Epithelial cell of esophagus (primary cell): ENCODE measurements around the gene RAN.

Source experiments
- DNase-seq: peaks from one replicate; pipeline ENCODE4 v3.0.0; 2010; ENCODE audit warnings: low read depth
- H3K4me3 ChIP-seq: 2 replicates; pipeline ENCODE4 v1.5.1; 2011; ENCODE audit warnings: mild to moderate bottlenecking, low read length, control low read depth
- TF ChIP-seq, protein P1 (sequence below): IDR thresholded peaks from 2 replicates; pipeline ENCODE4 v1.5.1; 2011; ENCODE audit warnings: low read depth, mild to moderate bottlenecking, low read length, control low read depth, inconsistent platforms; ENCODE audit not compliant: insufficient read depth; ENCODE audit errors: missing control alignments

The RAN gene

DNA sequence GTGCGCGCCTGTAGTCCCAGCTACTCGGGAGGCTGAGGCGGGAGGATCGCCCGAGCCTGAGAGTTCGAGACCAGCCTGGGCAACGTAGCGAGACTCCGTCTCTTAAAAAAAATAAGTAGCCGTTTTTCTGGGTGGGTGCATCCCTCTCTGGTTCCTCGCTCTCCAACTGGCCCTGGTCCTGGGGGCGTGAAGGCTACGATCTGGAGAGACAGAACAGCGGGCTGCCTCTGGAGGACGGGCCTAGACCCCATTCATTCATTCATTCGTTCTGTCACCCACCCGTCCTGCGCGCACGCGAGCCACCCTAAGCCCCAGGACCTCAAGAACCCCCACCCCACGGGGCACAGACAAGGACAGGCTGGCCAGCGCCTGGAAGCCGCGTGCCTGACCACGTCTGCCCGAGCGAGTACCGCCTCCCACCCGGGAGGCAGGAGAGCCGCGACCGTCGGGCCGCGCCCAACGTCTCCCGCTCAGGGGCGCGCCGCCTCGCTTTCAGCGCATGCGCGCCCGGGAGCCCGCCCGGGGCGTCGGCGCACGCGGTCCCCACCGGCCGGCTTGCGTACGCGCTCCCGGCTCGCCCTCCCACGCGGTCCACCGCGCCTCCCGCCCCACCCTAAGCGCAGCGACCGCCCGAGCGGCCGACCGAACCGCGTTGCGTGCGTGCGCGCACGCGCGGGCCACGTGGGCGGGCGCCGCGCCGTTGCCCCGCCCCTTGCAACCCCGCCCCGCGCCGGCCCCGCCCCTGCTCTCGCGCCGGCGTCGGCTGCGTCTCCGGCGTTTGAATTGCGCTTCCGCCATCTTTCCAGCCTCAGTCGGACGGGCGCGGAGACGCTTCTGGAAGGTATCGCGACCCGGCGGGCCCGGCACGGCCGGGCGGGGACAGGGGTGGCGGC is at the start of gene RAN:
TSS of gene RAN (plus strand) at position 781 of the 893 bp plus-strand sequence. CDS start 528 bp downstream, outside the sequence.
- H3K4me3 ChIP-seq, result peak within 1 kb of the TSS; percentile 93
- DNase-seq, result peak; percentile 95

DNA sequence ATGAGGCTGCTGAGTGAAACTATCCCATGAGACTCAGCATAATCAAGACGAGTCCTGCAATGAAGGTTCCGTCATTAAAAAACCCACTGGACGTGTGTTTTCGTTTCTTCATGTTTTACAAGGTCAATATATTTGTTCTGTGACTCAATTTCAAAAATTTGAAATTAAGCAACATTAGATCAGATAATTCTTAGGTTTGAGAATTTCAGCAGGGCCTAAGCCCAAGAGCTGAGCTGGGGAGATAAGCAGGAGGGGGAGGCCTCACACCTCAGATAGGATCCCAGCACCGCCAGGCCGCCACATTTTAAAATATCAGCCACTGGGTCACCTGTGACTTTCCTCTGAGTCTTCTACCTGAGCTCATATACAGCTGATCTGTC is 46.1 kb upstream of the RAN start:
- TF ChIP-seq, protein P1, sequence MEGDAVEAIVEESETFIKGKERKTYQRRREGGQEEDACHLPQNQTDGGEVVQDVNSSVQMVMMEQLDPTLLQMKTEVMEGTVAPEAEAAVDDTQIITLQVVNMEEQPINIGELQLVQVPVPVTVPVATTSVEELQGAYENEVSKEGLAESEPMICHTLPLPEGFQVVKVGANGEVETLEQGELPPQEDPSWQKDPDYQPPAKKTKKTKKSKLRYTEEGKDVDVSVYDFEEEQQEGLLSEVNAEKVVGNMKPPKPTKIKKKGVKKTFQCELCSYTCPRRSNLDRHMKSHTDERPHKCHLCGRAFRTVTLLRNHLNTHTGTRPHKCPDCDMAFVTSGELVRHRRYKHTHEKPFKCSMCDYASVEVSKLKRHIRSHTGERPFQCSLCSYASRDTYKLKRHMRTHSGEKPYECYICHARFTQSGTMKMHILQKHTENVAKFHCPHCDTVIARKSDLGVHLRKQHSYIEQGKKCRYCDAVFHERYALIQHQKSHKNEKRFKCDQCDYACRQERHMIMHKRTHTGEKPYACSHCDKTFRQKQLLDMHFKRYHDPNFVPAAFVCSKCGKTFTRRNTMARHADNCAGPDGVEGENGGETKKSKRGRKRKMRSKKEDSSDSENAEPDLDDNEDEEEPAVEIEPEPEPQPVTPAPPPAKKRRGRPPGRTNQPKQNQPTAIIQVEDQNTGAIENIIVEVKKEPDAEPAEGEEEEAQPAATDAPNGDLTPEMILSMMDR, result no peak
- H3K4me3 ChIP-seq, result no peak overlapping the region
- DNase-seq, result no peak

More for the DNA sequence above, at the start of gene RAN:
- TF ChIP-seq, protein P1, result no peak

DNA sequence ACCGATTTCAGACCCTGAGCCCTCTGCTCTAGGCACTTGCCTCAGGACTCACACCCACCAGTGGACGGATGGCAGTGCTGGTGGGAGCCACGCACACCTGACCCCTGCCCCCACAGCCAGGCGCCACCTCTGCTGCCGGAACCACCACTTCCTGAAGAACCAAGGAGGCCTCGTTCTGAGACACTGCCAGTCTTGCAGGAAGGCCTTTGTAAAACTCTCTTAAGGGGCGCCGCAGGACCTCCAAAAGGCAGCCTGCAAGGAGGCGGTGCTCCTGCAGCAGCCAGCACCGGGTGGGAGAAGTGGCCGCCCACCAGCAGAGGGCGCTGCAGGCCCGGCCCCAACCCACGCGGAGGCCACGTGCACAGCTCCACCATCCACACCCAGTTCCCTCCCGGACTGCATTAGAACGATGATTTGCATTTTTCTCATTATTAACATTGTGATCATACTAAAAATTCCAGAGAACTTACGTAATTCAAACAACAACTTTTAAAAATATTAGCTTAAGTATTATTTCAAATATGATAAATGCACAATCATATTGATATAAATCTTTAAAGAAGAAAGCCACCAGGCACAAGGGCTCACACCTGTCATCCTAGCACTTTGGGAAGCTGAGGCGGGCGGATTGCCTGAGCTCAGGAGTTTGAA is 45.6 kb upstream of the RAN start:
- peak; percentile 45 for DNase-seq
- TF ChIP-seq, protein P1, result peak; percentile 49
- no peak overlapping the region for H3K4me3 ChIP-seq

DNA sequence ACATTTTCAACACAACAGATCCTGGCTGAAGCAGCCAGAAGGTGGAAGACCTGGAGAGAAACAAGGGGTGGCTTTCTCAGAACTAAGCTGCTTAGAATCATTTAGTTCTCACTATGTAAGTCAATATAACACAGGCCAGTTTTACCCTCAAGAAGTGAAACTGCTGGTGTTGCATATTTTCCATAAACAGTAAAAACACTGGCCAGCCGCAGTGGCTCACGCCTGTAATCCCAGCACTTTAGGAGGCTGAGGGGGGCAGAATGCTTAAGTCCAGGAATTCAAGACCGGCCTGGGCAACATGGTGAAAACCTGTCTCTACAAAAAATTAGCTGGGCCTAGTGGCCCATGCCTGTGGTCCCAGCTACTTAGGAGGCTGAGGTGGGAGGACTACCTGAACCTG is 44.4 kb upstream of the RAN start:
- no peak for DNase-seq
- H3K4me3 ChIP-seq, result no peak overlapping the region
- TF ChIP-seq, protein P1, result no peak

DNA sequence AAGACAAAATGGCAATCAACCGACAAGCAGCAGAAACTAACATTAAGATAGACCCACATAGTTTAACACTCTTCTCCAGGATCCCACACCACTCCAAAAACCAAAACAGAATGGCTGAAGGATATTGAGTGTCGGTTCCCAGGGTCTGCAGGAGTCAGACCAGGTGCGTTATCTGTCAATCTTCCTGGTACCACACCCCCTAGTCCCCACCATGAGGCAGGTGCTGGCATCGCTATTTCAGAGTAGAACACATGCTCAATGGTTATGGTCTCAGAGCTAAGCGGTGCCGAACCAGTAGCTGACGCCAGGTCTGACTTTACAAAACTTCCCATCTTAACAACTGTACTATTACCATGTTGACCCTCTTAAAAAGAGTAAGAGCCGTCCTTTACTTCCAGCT is 43.0 kb upstream of the RAN start:
- H3K4me3 ChIP-seq, result no peak overlapping the region
- DNase-seq, result no peak
- TF ChIP-seq, protein P1, result no peak

DNA sequence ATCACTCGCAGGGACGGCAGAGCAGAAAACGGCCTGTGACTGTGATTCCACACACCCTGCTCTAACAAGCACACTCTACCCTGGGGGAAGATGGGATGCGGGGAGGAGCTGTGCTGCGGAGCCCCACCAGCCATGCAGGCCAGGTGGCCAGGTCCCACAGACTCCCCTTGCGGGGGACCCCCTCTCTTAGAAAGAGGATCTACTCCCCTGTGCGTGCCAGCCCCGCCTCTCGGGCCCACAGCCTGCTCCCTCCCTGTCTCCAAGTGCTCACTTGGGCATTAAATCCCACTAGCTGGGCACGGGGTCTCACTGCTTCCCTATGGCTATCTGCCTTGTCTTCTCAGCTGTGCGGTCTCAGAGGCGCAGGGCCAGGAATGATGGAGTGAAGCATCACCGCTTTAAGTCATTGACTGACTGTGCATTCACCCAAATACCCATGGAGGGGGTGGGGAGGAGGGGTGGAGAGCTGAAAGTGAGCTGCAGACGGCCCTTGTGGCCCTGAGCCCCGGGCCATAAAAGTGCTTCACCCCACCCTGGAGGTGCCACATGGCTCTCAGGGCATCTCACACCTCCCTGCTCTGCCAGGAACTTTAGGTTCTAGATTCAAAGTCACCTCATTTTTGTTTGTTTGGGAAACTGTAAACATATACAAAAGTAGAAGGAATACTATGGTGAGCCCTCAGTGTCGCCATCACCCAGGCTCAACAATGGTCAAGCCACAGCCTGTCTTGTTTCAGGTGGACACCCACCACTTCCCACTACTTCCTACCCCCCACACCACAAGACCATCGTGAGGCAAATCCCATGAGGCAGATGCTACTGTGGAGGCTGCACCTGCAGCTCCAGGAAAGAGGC is 42.2 kb upstream of the RAN start:
- TF ChIP-seq, protein P1, result no peak
- no peak for DNase-seq
- H3K4me3 ChIP-seq, result no peak overlapping the region
